Lower lobe of right lung (tissue), 2 donors: ENCODE measurements around the gene CASP9. TPM values are rescaled to one million over a fixed set of nuclear protein-coding genes. Genes with fewer than 3 reads are reported as not detected.
"Not testable (repeated sequence)": the region's sequence is repeated elsewhere in the genome, so short reads cannot be mapped to it uniquely, and the experiment has no call there.

ENCODE experiments used
- ATAC-seq, 2 donors: fragments of 200-7000 bp; cut with Tn5 transposase; one replicate each; pipeline ENCODE4 v1.9.1; 2020 to 2022; ENCODE audit warnings: mild to moderate bottlenecking in 2 of 2, moderate library complexity in 2 of 2
- DNase-seq: peaks from one replicate; pipeline ENCODE4 v3.0.0-alpha.2; 2020
- H3K27ac ChIP-seq: fragments of 200-600 bp; one replicate; pipeline ENCODE4 v1.8.0; 2022
- H3K27me3 ChIP-seq: fragments of 200-600 bp; one replicate; pipeline ENCODE4 v1.8.0; 2022; ENCODE audit warnings: low read depth
- H3K36me3 ChIP-seq: fragments of 200-600 bp; one replicate; pipeline ENCODE4 v1.8.0; 2022; ENCODE audit warnings: mild to moderate bottlenecking
- H3K4me1 ChIP-seq: fragments of 200-600 bp; one replicate; pipeline ENCODE4 v1.8.0; 2022
- H3K4me3 ChIP-seq: fragments of 200-600 bp; one replicate; pipeline ENCODE4 v1.8.0; 2022; ENCODE audit warnings: mild to moderate bottlenecking
- H3K9me3 ChIP-seq: fragments of 200-600 bp; one replicate; pipeline ENCODE4 v1.8.0; 2022
- intact Hi-C: fragments of 100-400 bp; cut with DNase I; formaldehyde crosslinking; loops from one replicate; pipeline ENCODE4 v1.11.0; 2022
- total RNA-seq: library from RNA; stranded (reverse); fragmentation: NEBNext Ultra II Directional; extraction: Animal tissue kit (Norgen Biotek cat#: 25700); gene quantifications from one replicate; pipeline ENCODE4 v1.2.1, GENCODE V29; 2021
- TF ChIP-seq, protein P1 (sequence below): fragments of 200-600 bp; IDR thresholded peaks from one replicate; pipeline ENCODE4 v1.8.0; 2022; ENCODE audit warnings: antibody characterized with exemption, mild to moderate bottlenecking
- donor health status: DM: no; HTN: yes; CAD: no; lungs with severe emphysema.

Gene CASP9
- total RNA-seq, 1 donor from 2014 or later = 16.4 TPM

DNA sequence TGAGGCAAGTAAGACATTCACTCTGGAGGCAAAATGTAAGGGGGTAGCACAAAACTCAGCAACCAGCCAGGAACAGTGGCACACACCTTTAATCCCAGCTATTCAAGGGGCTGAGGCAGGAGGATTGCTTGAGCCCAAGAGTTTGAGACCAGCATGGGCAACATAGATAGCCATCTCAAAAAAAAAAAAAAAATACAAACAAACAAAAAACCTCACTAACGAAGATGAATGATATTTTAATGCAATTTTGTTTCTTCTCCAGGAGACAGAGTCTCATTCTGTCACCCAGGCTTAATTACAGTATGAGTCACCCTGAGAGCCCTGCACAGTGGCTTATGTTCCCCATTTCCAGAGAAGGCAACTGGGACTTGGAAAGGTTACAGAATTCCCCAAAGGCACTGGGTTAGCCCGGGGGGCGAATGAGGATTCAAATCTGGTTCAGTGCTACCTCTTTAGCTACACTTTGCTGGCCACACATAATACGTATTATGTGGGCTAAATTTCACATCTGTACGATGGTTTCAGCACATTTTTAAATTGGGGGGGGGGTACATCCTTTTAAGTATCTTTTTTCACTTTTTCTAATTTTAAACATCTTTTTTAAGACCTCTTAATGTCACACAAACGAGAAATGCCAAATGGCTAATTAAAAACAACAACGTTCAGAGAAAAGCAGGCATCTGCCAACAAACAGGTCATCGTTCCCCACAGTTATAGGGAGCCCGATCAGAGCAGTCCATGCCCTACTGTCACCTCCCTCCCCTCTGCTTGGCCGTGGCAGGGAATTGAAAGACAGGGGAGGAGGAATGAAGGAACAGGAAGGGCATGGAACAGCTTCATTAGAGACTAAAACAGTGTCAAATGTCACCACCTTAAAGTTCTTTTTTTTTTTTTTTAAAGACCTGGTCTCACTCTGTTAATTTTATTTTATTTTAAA, 64.0 kb downstream of the CASP9 start:
- Histone ChIP-seq H3K27me3 (no peaks in the 10 kb centered on the region), H3K27ac (no peak overlapping the region), H3K4me3 (no peak overlapping the region), H3K36me3 (no peaks in the 10 kb centered on the region), H3K4me1 (peaks cover 13% of the 10 kb centered on the region), H3K9me3 (no peaks in the 10 kb centered on the region)
- TF ChIP-seq, protein P1, sequence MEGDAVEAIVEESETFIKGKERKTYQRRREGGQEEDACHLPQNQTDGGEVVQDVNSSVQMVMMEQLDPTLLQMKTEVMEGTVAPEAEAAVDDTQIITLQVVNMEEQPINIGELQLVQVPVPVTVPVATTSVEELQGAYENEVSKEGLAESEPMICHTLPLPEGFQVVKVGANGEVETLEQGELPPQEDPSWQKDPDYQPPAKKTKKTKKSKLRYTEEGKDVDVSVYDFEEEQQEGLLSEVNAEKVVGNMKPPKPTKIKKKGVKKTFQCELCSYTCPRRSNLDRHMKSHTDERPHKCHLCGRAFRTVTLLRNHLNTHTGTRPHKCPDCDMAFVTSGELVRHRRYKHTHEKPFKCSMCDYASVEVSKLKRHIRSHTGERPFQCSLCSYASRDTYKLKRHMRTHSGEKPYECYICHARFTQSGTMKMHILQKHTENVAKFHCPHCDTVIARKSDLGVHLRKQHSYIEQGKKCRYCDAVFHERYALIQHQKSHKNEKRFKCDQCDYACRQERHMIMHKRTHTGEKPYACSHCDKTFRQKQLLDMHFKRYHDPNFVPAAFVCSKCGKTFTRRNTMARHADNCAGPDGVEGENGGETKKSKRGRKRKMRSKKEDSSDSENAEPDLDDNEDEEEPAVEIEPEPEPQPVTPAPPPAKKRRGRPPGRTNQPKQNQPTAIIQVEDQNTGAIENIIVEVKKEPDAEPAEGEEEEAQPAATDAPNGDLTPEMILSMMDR = no peak
- DNase-seq (no peak), ATAC-seq (peak in 1 of 2 donors; percentile 39)
- intact Hi-C loops = no loop called here

DNA sequence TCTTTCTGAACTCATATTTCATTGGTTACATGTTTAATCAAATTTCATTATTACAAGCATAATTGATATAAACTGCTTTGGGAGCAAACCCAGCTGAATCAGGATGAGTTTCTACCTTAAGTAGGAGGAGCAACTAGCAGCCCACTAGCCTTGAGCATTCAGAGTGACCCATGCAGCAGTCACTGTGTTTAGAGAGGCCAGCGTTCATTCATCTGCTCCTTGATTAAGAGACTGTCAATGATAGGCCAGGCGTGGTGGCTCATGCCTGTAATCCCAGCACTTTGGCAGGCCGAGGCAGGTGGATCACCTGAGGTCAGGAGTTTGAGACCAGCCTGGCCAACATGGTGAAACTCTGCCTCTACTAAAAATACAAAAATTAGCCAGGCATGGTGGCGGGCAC, 65.6 kb downstream of the CASP9 start:
- H3K36me3 ChIP-seq, H3K4me1 ChIP-seq, H3K9me3 ChIP-seq, H3K27ac ChIP-seq, DNase-seq, H3K4me3 ChIP-seq, ATAC-seq, intact Hi-C loops, H3K27me3 ChIP-seq: not testable (repeated sequence)

DNA sequence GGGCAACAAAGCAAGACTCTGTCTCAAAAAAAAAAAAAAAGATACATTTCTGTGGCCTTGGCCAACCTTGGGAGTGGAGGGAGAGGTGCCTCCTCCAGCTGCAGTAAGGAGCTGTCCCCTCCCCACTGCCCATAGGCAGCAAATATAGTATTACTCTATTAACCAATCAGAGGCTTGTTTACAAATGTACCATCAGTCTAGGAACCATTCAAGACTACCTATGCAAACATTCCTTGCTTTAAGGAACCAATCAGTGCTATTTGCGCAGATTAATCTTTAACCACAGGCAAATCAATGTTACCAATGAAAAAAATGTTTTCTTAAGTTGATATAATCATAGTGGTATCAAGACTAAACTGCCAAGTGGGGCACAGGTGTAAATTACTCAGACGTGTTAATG, 66.4 kb downstream of the CASP9 start:
- no peaks in the 10 kb centered on the region for H3K27me3 ChIP-seq
- no peak for ATAC-seq
- no peak overlapping the region for H3K4me3 ChIP-seq
- H3K4me1 ChIP-seq = no peaks in the 10 kb centered on the region
- no peak overlapping the region for H3K27ac ChIP-seq
- intact Hi-C loops = no loop called here
- DNase-seq = no peak
- H3K36me3 ChIP-seq = no peaks in the 10 kb centered on the region
- H3K9me3 ChIP-seq = no peaks in the 10 kb centered on the region
- TF ChIP-seq, protein P1 = no peak

DNA sequence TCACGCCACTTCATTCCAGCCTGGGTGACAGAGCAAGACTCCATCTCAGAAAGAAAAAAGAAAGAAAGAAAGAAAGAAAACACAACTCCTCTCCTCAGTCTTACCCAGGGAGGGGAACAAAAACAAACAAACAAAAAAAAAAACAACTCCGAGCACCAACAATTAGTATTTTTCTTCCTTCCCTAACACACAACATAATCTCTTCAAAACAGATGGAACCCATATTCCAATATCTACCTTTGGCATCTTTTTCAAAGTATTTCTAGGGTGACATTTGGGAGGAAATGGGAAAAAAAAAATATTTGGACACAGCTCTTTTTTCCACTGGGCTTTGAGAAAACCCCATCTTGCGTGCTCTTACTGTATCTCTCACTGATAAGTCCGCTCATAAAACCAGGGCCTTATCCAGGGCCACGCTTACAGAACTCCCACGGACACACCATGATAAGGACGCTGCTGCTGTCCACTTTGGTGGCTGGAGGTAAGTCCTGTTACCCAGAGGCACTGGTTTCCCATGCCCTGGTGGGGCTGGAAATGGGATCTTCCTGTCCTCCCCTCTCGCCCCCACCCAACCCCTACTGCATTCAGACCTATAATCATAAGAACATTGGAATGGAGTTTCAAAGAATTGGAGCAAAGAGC, 67.6 kb downstream of the CASP9 start, which contains the start of gene CELA2A:
TSS of gene CELA2A (plus strand) at position 420 of the 642 bp plus-strand sequence. CDS start at position 442, 22 bp downstream.
- DNase-seq (no peak), ATAC-seq (no peak)
- Histone ChIP-seq H3K27me3 (no peaks in the 10 kb centered on the region), H3K36me3 (no peaks in the 10 kb centered on the region), H3K27ac (no peak within 1 kb of the TSS), H3K9me3 (no peaks in the 10 kb centered on the region), H3K4me3 (no peak within 1 kb of the TSS), H3K4me1 (no peaks in the 10 kb centered on the region)
- intact Hi-C loops = no loop called here
- TF ChIP-seq, protein P1 = no peak

DNA sequence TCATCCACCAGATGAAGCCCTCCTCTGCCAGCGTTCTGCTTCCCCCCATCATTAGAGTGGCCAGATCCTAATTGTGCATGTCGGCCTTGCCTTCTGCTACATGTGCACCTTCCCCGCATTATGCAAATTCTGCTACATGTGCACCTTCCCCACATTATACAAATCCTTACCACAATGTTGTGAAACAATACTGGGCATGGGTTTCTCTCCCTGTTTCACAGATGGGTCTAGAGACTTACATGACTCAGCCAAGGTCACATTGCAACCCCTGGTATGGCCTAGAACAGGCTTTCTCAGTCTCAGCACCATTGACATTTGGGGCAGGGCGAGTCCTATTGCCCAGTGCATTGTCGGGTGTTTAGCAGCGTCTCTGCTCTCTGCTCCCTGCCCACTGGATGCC, 68.5 kb downstream of the CASP9 start:
- intact Hi-C loops = no loop called here
- DNase-seq (no peak), ATAC-seq (no peak)
- no peak overlapping the region for H3K27ac ChIP-seq
- H3K27me3 ChIP-seq = no peaks in the 10 kb centered on the region
- H3K4me3 ChIP-seq = no peak overlapping the region
- TF ChIP-seq, protein P1 = no peak
- H3K4me1 ChIP-seq = no peaks in the 10 kb centered on the region
- no peaks in the 10 kb centered on the region for H3K36me3 ChIP-seq
- no peaks in the 10 kb centered on the region for H3K9me3 ChIP-seq

DNA sequence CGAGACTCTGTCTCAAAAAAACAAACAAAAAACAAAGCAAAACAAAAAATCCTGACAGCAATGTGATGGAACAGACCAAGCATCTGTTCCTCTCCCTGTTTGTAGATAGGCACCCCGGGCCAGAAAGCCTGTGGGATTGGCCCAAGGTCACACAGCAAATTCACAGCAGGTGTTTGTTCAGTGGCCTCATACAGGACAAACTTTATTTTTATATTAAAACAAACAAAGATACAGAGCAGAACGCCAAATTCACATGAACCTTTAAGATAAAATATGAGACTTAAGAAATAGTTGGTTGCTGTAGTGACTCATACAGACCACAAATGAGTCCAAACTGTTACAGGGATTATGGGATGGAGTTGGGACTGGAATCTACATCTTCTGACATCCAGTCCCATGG, 69.8 kb downstream of the CASP9 start:
- TF ChIP-seq, protein P1 = no peak
- Histone ChIP-seq H3K36me3 (no peaks in the 10 kb centered on the region), H3K27me3 (no peaks in the 10 kb centered on the region), H3K4me3 (no peak overlapping the region), H3K9me3 (no peaks in the 10 kb centered on the region), H3K4me1 (no peaks in the 10 kb centered on the region), H3K27ac (no peak overlapping the region)
- intact Hi-C loops = no loop called here
- ATAC-seq (no peak), DNase-seq (no peak)
